ENCODE results near the gene PAPOLA.

Gene PAPOLA

GRCh38 chr14:96586056-96586455, 83.9 kb downstream of the PAPOLA start:
- H3K27me3 ChIP-seq (ENCODE audit: control insufficient read depth in 1 of 2, insufficient read depth in 1 of 2, low read length in 2 of 2) = peaks cover 25 to 73% of the 10 kb centered on the region in 2 experiments
- no peaks in the 10 kb centered on the region for H3K4me1 ChIP-seq (ENCODE audit: control insufficient read depth, insufficient read depth, low read depth, low read length)

GRCh38 chr14:96586921-96587822, 85.0 kb downstream of the PAPOLA start:
- Histone ChIP-seq H3K18ac (ENCODE audit: low read depth in 1 of 2, low read length in 2 of 2) (no peak overlapping the region), H4K91ac (ENCODE audit: low read length) (no peak overlapping the region), H2BK120ac (ENCODE audit: low read depth, low read length) (no peak overlapping the region), H3K14ac (ENCODE audit: low read length in 2 of 2) (no peak overlapping the region), H2BK12ac (ENCODE audit: low read length in 2 of 2) (no peak overlapping the region), H4K8ac (ENCODE audit: low read length) (peak overlapping the region; percentile 14), H3K27me3 (ENCODE audit: control insufficient read depth in 1 of 2, insufficient read depth in 1 of 2, low read length in 2 of 2) (peaks cover 25 to 77% of the 10 kb centered on the region in 2 experiments), H3K27ac (ENCODE audit: low read length, poor library complexity, severe bottlenecking) (no peak overlapping the region), H3K4me1 (ENCODE audit: control insufficient read depth, insufficient read depth, low read depth, low read length) (no peaks in the 10 kb centered on the region), H2BK5ac (ENCODE audit: low read depth, low read length, poor library complexity, severe bottlenecking) (no peak overlapping the region), H3K79me1 (replicated peaks; ENCODE audit: low read length, poor library complexity, severe bottlenecking) (no peaks in the 10 kb centered on the region), H2BK15ac (ENCODE audit: low read depth, poor library complexity, severe bottlenecking) (no peak overlapping the region), H3K9ac (ENCODE audit: low read length) (no peak overlapping the region), H3K4ac (ENCODE audit: low read depth in 1 of 2, low read length in 2 of 2) (no peak overlapping the region), H2AK5ac (ENCODE audit: low read length, severe bottlenecking) (no peak overlapping the region), H3K9me3 (ENCODE audit: control insufficient read depth, low read length) (no peaks in the 10 kb centered on the region), H3K4me2 (ENCODE audit: low read length, poor library complexity, severe bottlenecking) (no peak overlapping the region), H3K36me3 (ENCODE audit: control insufficient read depth in 1 of 2, insufficient read depth in 2 of 2, low read depth in 1 of 2, low read length in 2 of 2) (no peaks in the 10 kb centered on the region), H3K4me3 (ENCODE audit: insufficient read depth in 1 of 2, low read depth in 1 of 2, low read length in 2 of 2) (no peak overlapping the region), H2AFZ (ENCODE audit: low read depth, low read length) (no peak overlapping the region), H3K23ac (ENCODE audit: low read length in 2 of 2) (no peak overlapping the region)
- DNase-seq = no peak
- 85% methylated on average over 17 of the region's 21 CpGs for WGBS

More at GRCh38 chr14:96586056-96586455, 83.9 kb downstream of the PAPOLA start:
- Histone ChIP-seq H4K8ac (ENCODE audit: low read length) (no peak overlapping the region), H3K27ac (ENCODE audit: low read length, poor library complexity, severe bottlenecking) (no peak overlapping the region), H3K14ac (ENCODE audit: low read length in 2 of 2) (no peak overlapping the region), H2BK120ac (ENCODE audit: low read depth, low read length) (no peak overlapping the region), H3K18ac (ENCODE audit: low read depth in 1 of 2, low read length in 2 of 2) (no peak overlapping the region), H2AK5ac (ENCODE audit: low read length, severe bottlenecking) (no peak overlapping the region), H3K79me1 (replicated peaks; ENCODE audit: low read length, poor library complexity, severe bottlenecking) (no peaks in the 10 kb centered on the region), H3K36me3 (ENCODE audit: control insufficient read depth in 1 of 2, insufficient read depth in 2 of 2, low read depth in 1 of 2, low read length in 2 of 2) (no peaks in the 10 kb centered on the region), H2BK15ac (ENCODE audit: low read depth, poor library complexity, severe bottlenecking) (no peak overlapping the region), H4K91ac (ENCODE audit: low read length) (no peak overlapping the region), H3K9me3 (ENCODE audit: control insufficient read depth, low read length) (no peaks in the 10 kb centered on the region), H2BK12ac (ENCODE audit: low read length in 2 of 2) (no peak overlapping the region), H3K9ac (ENCODE audit: low read length) (no peak overlapping the region), H2AFZ (ENCODE audit: low read depth, low read length) (no peak overlapping the region), H2BK5ac (ENCODE audit: low read depth, low read length, poor library complexity, severe bottlenecking) (no peak overlapping the region), H3K4ac (ENCODE audit: low read depth in 1 of 2, low read length in 2 of 2) (no peak overlapping the region), H3K4me2 (ENCODE audit: low read length, poor library complexity, severe bottlenecking) (no peak overlapping the region), H3K23ac (ENCODE audit: low read length in 2 of 2) (no peak overlapping the region), H3K4me3 (ENCODE audit: insufficient read depth in 1 of 2, low read depth in 1 of 2, low read length in 2 of 2) (no peak overlapping the region)
- no peak for DNase-seq
- 93% methylated on average over 10 of the region's 11 CpGs for WGBS

- Histone ChIP-seq H3K14ac (ENCODE audit: low read length in 2 of 2) (no peak overlapping the region), H3K4ac (ENCODE audit: low read depth in 1 of 2, low read length in 2 of 2) (no peak overlapping the region), H3K79me1 (replicated peaks; ENCODE audit: low read length, poor library complexity, severe bottlenecking) (no peaks in the 10 kb centered on the region), H4K8ac (ENCODE audit: low read length) (no peak overlapping the region), H2BK12ac (ENCODE audit: low read length in 2 of 2) (no peak overlapping the region), H3K4me2 (ENCODE audit: low read length, poor library complexity, severe bottlenecking) (no peak overlapping the region), H3K23ac (ENCODE audit: low read length in 2 of 2) (no peak overlapping the region), H4K91ac (ENCODE audit: low read length) (no peak overlapping the region), H2AFZ (ENCODE audit: low read depth, low read length) (no peak overlapping the region), H3K27ac (ENCODE audit: low read length, poor library complexity, severe bottlenecking) (no peak overlapping the region), H3K9me3 (ENCODE audit: control insufficient read depth, low read length) (no peaks in the 10 kb centered on the region), H3K27me3 (ENCODE audit: control insufficient read depth in 1 of 2, insufficient read depth in 1 of 2, low read length in 2 of 2) (peaks cover 25 to 77% of the 10 kb centered on the region in 2 experiments), H2BK5ac (ENCODE audit: low read depth, low read length, poor library complexity, severe bottlenecking) (no peak overlapping the region), H3K36me3 (ENCODE audit: control insufficient read depth in 1 of 2, insufficient read depth in 2 of 2, low read depth in 1 of 2, low read length in 2 of 2) (no peaks in the 10 kb centered on the region), H2BK15ac (ENCODE audit: low read depth, poor library complexity, severe bottlenecking) (no peak overlapping the region), H3K4me1 (ENCODE audit: control insufficient read depth, insufficient read depth, low read depth, low read length) (no peaks in the 10 kb centered on the region), H3K18ac (ENCODE audit: low read depth in 1 of 2, low read length in 2 of 2) (no peak overlapping the region), H2BK120ac (ENCODE audit: low read depth, low read length) (no peak overlapping the region), H3K9ac (ENCODE audit: low read length) (no peak overlapping the region), H3K4me3 (ENCODE audit: insufficient read depth in 1 of 2, low read depth in 1 of 2, low read length in 2 of 2) (no peak overlapping the region), H2AK5ac (ENCODE audit: low read length, severe bottlenecking) (no peak overlapping the region)
- 88% methylated on average over 6 of the region's 6 CpGs for WGBS
- no peak for DNase-seq
These were observed 85.7 kb downstream of the PAPOLA start for GRCh38 chr14:96587823-96588385.

- Histone ChIP-seq H3K14ac (ENCODE audit: low read length in 2 of 2) (no peak overlapping the region), H2BK12ac (ENCODE audit: low read length in 2 of 2) (no peak overlapping the region), H3K4ac (ENCODE audit: low read depth in 1 of 2, low read length in 2 of 2) (no peak overlapping the region), H2AFZ (ENCODE audit: low read depth, low read length) (no peak overlapping the region), H2AK5ac (ENCODE audit: low read length, severe bottlenecking) (no peak overlapping the region), H3K36me3 (ENCODE audit: control insufficient read depth in 1 of 2, insufficient read depth in 2 of 2, low read depth in 1 of 2, low read length in 2 of 2) (no peaks in the 10 kb centered on the region), H3K9me3 (ENCODE audit: control insufficient read depth, low read length) (no peaks in the 10 kb centered on the region), H3K27ac (ENCODE audit: low read length, poor library complexity, severe bottlenecking) (no peak overlapping the region), H4K8ac (ENCODE audit: low read length) (no peak overlapping the region), H3K4me1 (ENCODE audit: control insufficient read depth, insufficient read depth, low read depth, low read length) (no peaks in the 10 kb centered on the region), H3K79me1 (replicated peaks; ENCODE audit: low read length, poor library complexity, severe bottlenecking) (no peaks in the 10 kb centered on the region), H2BK5ac (ENCODE audit: low read depth, low read length, poor library complexity, severe bottlenecking) (no peak overlapping the region), H3K4me3 (ENCODE audit: insufficient read depth in 1 of 2, low read depth in 1 of 2, low read length in 2 of 2) (no peak overlapping the region), H3K9ac (ENCODE audit: low read length) (no peak overlapping the region), H3K4me2 (ENCODE audit: low read length, poor library complexity, severe bottlenecking) (no peak overlapping the region), H3K18ac (ENCODE audit: low read depth in 1 of 2, low read length in 2 of 2) (no peak overlapping the region), H3K27me3 (ENCODE audit: control insufficient read depth in 1 of 2, insufficient read depth in 1 of 2, low read length in 2 of 2) (peaks cover 23 to 77% of the 10 kb centered on the region in 2 experiments), H4K91ac (ENCODE audit: low read length) (no peak overlapping the region), H3K23ac (ENCODE audit: low read length in 2 of 2) (no peak overlapping the region), H2BK120ac (ENCODE audit: low read depth, low read length) (no peak overlapping the region), H2BK15ac (ENCODE audit: low read depth, poor library complexity, severe bottlenecking) (no peak overlapping the region)
- WGBS = 81% methylated on average over 22 of the region's 22 CpGs
- no peak for DNase-seq
These were observed 86.5 kb downstream of the PAPOLA start for GRCh38 chr14:96588410-96589257.
